Thyroid gland (tissue), 4 donors: ENCODE data around the gene GPM6B.

Experiments
- POLR2A ChIP-seq, 2 donors: fragments of 450-650 bp; IDR thresholded peaks; one replicate each; pipeline ENCODE4 v1.6.1; 2017; ENCODE audit warnings: antibody characterized with exemption in 2 of 2, mild to moderate bottlenecking in 2 of 2, moderate library complexity in 1 of 2
- TF ChIP-seq, protein P1 (sequence below), 6 experiments: fragments of 200-600 bp in 3 of 6; fragments of 450-650 bp in 3 of 6; sonication (generic) in 3 of 6; IDR thresholded peaks; one replicate each; pipeline ENCODE4 v1.5.1; 2016 to 2019; ENCODE audit warnings: antibody characterized with exemption in 6 of 6, mild to moderate bottlenecking in 2 of 6, inconsistent platforms in 1 of 6, moderate library complexity in 1 of 6

DNA sequence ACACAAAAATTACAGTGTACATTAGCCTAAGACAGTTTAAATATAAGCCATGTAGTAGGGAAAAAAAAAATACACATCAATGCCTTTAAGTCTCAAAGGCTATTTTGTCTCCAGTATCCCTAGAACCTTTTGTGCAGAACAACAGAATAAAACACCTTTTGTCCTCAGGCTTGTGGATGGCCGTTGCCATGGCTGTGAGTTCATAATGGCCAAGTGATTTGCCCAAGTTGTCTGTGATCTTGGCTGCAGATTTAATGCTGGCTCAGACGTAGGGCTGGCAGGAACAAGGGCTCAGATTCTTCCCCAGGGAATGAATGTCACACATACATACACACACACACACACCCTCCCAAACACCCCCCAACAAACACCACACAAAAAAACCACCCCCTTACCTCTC is 25.3 kb downstream of the GPM6B start:
- TF ChIP-seq POLR2A (IDR thresholded peaks at IDR 0.05): no peak
- TF ChIP-seq, protein P1, sequence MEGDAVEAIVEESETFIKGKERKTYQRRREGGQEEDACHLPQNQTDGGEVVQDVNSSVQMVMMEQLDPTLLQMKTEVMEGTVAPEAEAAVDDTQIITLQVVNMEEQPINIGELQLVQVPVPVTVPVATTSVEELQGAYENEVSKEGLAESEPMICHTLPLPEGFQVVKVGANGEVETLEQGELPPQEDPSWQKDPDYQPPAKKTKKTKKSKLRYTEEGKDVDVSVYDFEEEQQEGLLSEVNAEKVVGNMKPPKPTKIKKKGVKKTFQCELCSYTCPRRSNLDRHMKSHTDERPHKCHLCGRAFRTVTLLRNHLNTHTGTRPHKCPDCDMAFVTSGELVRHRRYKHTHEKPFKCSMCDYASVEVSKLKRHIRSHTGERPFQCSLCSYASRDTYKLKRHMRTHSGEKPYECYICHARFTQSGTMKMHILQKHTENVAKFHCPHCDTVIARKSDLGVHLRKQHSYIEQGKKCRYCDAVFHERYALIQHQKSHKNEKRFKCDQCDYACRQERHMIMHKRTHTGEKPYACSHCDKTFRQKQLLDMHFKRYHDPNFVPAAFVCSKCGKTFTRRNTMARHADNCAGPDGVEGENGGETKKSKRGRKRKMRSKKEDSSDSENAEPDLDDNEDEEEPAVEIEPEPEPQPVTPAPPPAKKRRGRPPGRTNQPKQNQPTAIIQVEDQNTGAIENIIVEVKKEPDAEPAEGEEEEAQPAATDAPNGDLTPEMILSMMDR (IDR thresholded peaks at IDR 0.05): no peak
